ENCODE results near the gene SCYL3.
"Not testable (repeated sequence)": the region's sequence is repeated elsewhere in the genome, so short reads cannot be mapped to it uniquely, and the experiment has no call there.

Gene SCYL3, protein sequence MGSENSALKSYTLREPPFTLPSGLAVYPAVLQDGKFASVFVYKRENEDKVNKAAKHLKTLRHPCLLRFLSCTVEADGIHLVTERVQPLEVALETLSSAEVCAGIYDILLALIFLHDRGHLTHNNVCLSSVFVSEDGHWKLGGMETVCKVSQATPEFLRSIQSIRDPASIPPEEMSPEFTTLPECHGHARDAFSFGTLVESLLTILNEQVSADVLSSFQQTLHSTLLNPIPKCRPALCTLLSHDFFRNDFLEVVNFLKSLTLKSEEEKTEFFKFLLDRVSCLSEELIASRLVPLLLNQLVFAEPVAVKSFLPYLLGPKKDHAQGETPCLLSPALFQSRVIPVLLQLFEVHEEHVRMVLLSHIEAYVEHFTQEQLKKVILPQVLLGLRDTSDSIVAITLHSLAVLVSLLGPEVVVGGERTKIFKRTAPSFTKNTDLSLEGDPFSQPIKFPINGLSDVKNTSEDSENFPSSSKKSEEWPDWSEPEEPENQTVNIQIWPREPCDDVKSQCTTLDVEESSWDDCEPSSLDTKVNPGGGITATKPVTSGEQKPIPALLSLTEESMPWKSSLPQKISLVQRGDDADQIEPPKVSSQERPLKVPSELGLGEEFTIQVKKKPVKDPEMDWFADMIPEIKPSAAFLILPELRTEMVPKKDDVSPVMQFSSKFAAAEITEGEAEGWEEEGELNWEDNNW

DNA sequence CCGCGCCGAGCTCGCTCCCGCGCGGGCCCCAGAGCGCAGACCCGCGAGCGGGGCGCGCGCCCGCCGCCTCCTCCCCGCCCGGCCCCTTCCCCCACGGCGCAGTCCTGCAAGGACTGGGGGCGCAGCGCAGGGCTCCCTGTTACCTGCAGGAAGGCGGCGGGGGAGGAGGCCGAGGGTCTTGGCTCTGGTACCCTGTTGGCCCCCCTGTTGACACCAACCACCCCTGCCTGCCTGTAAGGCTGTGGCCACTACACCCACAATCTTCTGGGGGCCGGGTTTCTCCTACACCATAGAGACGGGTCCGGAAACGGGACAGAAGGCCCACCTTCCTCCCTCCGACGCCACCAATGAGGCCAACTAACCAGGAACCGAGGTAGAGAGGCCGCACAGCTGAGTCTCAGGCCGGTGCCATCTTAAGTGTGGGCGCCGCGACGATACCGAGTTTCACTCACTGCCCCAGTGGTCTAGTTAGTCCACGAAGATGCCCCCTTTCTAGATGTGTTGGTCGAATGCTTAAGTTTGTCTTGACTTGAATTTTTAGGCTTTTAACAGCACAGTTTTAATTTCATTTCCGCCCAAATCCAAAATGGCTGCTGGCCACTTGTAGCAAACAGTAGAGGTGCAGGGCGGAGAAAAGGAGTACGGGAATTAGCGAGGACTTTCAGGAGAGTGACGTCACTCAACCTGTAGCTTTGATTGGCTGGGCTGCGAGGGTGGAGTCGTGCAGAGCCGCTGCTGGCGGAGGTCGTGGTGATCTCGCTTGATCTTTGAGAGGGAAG, at the start of gene SCYL3:
Gene SCYL3 (minus strand): TSS at position 252 of the 779 bp plus-strand sequence. CDS start 5,056 bp downstream, outside the sequence.
- DNase-seq (ENCODE audit: low read depth in 2 of 2) = peak; percentile 73 to 87

DNA sequence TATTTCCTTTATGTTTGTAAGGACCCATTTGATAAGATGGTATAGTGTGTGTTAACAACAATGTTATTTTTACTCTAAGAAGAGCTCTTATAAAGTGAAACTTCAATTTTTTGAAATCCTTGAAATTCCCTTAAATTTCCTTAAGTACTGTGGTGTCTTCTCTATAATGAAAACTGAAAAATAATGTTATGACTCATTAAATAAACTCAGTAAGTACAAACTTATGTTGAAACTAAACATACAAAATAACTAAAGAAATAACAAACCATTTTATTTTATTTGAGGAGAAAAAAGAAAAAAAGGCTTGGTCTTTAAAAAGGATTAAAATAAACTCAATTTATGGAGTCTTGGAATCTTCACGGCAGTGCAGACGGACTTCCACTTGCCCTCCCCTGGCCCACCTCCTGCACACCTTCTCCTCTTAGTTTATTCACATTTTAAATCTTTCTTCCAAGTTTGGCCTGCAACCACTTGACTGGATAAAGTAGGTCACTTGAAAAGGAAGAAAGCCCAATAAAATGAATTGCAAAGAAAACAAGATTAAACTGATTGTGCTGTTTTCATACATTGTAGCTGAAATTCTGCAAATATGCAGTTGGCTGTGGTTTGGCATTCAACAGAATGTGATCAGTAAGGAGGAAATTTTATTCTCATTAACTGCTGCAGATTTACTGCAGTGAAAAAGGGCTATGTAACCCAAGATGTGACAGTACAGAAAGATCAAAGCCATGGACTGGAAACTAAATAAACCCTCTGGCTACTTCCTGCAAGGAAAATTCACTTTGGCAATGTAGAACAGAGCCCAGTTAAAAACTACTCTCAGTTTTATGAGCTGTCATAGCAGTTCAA, 48.5 kb upstream of the SCYL3 start:
- DNase-seq (ENCODE audit: low read depth in 2 of 2) = no peak

DNA sequence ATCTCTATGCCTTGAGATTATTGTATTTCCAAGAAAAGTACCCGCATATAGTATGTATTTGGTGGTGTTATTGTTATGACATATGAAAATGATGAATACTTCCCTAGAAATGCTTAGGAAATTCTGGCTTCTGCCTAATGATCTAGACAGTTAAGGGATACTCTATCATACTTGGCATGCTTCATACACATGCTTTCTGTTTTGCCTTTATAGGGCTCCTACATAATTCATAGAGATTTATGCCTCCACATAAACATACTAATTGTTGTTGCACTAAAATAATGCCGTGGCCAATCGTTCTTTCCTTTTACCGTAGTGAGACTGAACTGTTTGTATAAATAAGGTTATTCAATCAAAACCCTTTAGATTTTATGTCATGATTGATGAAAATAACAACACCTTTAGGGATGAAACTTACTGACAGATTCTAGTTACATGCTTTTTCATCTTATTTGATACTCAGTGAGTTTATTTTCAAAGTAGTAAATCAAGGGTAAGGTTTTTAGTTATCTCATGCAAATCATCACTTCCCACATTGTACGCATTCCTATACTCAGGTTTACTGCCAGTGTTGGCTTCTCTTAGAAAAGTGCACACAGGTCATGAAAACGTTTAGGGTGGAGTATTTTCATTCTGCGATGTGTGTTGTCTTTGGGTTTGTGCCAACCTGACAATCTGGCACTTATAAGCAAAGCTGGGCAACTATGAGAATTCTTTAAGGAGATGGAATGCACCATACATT, 40.5 kb upstream of the SCYL3 start:
- no peak for DNase-seq (ENCODE audit: low read depth in 2 of 2)

DNA sequence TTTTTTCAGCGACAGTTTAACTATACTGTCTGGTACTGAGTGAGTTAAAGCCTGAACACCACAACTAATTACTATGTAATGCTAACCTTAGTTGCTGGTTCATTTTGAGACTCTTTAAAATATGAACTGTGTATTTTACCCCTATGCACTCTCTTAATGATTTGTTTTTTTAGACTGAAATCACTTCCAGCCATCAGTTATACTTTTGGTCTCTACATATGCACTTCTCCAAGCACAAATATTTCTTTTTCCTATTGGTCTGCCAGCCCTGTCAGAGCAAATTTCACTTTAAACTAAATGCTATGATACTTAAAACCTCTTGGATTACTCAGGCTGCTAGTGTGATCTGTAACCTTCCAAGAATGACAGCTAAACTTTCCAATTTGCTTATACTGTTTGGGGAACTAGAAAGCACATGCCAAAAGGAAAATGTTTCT, 38.1 kb upstream of the SCYL3 start:
- DNase-seq (ENCODE audit: low read depth in 2 of 2) = no peak

DNA sequence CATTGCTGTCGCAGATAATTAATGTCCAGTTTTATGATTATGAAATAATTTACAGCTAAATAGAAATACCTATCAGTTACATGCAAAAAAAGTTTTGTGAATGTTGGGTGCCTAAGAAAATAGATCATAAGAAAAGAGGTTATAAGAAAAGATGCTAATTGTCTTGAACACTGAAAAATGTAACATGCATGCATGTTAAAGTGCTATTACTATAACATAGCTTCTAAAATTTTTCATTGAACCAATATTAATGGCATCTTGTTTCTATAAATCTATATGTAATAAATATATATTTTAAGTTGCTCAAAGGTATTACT, 35.5 kb upstream of the SCYL3 start:
- no peak for DNase-seq (ENCODE audit: low read depth in 2 of 2)

DNA sequence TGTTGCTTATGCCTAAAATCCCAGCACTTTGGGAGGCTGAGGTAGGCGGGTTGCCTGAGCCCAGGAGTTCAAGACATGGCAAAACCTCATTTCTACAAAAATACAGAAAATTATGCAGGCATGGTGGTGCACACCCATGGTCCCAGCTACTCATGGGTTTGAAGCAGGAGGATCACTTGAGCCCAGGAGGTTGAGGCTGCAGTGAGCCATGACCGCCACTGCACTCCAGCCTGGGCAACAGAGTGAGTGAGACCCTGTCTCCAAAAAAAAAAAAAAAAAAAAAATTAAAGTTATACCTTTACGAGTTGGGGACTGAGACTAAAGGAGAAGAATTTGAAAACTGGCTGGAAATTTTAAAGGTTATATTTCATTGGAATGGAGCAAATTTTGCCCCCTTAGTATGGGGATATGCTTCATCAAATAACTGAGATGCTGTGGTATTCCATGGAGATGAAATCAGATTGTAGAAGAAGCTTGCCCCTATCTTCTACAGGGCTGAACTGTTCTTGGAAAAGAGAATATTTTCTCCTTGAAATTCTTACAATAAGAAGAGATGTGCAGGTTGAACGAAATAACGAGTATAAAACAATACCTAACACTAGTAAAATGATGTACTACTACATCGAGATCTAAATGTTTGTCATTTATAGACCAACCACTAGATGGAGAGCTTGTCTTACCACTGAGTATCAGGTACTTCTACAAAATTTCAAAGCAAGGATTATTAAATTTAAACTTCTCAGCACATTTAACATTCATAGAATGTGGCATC, 34.9 kb upstream of the SCYL3 start:
- no peak for DNase-seq (ENCODE audit: low read depth in 2 of 2)

DNA sequence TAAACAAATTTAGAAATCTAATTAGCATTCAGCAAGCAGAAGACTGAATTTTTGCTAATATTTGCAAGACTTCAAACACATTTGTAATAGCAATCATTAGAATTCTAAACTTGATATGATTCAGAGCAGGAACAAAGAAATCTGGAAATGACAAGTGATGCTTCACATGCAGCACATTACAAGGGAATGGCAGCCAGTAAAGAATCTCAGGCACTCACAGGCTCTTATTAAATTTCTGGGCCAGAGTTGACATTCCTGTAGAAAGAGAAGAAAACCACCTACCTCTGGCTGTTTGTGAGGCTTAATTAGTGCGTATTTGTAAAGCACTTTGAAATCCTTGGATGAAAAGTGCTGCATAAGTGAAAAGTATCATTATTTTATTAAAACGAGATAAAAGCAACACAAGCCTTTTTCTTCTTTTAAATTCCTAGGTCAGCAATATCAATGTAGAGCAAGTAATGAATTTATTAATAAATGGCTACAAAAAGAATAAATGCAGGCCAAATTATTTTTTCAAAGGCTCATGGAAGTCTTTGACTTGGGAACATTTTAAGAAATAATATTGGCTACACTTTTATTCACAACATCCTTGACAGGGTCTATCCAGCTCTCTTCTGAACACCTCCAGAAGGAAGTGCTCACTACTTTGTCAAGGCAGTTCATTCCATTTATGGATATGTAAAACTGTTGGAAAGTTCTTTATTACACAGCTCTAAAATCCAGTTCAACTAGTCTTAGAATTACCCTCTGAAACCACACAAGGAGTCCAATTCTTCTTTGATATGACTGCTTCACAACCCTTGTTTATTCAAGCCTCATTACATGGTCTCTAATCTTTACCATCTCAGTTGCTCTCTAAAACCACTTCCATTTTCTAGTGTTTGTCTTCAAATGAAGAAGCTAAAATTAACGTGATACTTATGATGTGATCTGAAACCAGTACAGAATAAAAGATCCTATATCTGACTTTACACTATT, 32.1 kb upstream of the SCYL3 start:
- no peak for DNase-seq (ENCODE audit: low read depth in 2 of 2)

DNA sequence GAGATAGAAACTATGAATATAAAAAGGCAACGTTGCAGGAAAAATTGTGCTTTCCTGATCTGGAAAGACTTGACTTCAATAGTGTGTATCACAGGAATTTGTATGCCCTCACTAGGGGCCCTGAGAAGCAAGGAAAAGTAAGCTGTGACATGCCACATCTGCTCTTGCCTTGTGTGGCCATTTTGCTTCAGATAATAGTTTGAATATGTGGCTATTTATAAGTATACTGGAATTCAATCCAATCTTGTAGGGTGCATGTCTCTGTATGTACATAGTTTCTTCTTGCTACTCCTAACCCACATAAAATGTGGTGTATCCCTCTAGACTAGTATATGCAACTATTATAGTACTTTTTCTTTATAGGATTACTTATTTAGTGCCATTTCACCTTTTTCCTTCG, 31.1 kb upstream of the SCYL3 start:
- DNase-seq (ENCODE audit: low read depth in 2 of 2) = no peak

DNA sequence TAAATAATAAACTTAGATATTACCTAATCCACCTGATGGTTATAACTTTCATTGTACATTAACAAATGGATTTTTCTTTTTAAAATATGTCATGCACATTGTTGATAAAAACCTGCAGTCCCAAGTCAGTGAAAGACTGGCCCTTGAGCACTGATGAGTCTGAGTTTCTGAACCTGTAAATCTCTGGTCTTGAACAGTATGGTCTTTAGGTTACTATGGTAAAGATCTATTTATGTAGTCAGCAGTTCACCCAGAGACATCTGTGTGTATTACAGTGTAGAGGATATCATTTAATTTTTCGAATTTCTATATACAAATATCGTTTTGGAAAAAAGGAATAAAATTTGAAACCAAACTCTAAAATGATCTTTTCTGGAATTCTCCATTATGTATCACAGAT, 30.4 kb upstream of the SCYL3 start:
- no peak for DNase-seq (ENCODE audit: low read depth in 2 of 2)

DNA sequence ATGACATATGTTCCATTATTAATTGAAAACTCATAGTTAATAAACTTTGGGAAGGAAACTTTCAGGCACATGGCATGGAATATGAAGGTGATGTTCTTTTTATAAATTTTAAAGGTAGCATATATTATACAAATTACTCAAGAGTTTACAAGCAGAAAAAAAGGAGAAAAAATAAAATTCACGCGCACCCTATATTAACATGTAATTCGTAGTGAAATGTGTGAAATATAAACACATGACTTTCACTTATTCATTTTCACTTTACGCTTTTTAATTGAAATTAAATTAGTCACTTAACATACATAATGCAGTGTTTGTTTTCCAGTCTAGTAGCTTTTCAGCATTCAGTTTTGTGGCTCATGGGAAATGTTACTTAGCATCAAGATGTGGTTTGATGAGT, 27.4 kb upstream of the SCYL3 start:
- no peak for DNase-seq (ENCODE audit: low read depth in 2 of 2)

DNA sequence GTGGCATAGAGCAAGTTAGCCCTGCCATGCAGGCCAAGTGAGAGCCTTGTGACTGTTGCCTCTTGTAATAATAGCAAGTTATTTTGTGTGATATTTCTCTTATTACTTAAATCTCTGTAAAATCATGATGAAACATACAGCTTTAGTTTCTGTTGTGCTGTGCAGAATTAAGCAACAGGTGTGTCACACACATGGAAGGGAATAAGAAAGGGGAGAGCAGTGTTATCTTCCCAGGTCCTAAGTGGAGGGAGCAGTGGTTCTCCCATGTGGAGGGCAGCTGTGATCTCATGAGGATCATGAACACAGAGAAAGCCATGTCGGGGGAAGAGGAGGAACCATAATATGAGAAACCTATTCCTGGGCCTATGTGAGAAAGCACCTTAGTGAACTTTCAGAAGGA, 25.2 kb upstream of the SCYL3 start:
- no peak for DNase-seq (ENCODE audit: low read depth in 2 of 2)

DNA sequence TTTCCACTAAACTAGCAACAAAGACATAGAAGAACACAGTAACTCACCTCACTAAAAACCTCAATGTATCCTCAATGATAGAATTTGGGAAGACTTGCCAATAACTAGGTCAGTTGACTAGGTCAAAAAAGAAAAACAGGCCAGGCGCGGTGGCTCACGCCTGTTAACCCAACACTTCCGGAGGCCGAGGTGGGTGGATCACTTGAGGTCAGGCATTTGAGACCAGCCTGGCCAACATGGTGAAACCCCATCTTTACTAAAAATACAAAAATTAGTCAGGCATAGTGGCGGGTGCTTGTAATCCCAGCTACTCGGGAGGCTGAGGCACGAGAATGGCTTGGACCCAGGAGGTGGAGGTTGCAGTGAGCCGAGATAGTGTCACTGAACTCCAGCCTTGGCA, 24.5 kb upstream of the SCYL3 start:
- DNase-seq (ENCODE audit: low read depth in 2 of 2) = not testable (repeated sequence)

DNA sequence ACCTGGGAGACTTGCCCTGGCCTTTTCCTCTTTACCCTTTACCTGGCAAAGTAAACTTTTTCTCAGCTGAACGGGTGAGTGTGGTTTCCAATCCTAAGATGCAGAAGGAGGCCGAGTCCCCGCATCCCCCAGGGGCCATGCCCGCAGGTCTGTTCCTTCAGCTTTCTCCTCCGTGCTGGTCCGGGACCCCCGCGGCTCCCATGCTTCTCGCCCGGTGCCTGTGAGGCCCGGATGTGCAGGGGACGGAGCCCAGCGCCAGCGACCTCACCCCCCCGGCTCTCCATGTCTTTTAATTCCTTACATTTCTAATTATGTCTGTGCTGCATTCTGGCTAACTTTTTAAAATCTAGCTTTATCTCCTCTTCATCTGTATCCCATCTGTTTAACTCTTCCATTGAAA, 21.5 kb upstream of the SCYL3 start:
- DNase-seq (ENCODE audit: low read depth in 2 of 2) = no peak

DNA sequence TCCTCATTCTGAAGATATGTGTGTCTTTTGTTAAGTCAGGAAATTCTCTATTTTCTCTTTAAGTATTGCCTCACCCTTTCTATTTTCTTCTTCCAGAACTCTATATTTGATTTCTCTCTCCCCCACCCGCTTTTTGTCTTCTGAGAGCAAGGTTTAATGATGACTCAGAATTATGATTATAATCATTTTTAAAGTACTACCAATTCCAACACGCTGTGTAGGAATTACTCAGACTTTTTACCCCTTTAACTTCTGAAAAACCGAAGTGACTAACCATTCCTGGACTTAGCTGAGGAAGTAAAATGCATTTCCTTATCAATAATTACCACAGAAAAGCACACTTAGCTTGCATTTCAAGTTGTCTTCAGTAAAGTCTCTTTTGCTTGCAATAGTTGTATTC, 20.8 kb upstream of the SCYL3 start:
- DNase-seq (ENCODE audit: low read depth in 2 of 2) = no peak

DNA sequence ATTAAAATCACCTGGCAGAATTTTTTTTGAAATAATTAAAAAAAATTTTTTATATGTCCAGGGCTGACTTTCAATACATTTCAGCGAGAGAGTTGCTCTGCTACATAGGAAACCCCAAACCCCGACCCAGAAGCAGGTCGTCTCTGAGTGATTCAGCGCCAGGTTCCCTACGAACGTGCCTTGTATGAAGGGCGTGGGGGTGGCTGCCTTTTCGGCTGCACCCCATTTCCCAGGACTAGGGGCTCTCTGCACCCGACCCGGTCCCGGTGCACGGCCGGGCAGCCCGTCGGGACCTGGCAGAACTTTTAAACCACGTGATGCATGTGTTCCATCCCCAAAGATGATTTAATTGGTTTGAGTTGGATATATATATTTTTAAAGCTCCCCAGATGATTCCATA, 15.8 kb upstream of the SCYL3 start:
- DNase-seq (ENCODE audit: low read depth in 2 of 2) = no peak

DNA sequence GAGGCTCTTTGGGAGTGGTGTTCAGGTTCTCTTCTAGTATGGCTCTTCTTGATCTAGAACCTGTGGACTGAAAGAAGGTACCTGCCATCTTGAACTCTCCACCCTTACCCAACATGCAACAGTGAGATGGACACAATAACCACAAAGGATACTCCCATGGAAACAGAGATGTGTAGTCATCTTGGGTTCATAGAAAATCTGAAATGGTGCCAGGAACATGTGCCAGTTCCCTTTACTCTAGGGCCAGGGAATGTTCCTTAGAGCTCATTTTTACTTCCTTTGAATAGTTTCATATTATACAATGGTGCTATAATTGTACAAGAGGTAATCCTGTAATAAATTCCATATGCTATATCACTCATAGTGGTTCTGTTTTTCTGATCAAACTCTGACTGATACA, 13.2 kb upstream of the SCYL3 start:
- no peak for DNase-seq (ENCODE audit: low read depth in 2 of 2)

DNA sequence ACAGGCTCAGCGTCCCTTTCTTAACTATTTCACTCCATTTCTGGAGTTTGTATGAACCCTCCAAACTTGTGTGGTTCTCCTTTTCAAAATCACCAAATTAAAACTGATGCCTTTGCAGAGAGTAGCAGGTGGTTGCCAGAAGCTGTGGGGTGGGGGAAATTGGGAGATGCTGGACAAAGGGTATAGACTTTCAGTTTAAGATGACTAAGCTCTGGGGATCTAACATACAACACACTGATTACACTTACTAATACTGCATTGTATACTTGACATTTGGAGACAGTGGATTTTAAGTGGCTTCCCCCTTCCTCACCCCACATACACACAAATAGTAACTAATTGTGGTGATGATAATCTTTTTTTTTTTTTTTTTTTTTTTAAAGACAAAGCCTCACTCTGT, 11.1 kb upstream of the SCYL3 start:
- no peak for DNase-seq (ENCODE audit: low read depth in 2 of 2)

DNA sequence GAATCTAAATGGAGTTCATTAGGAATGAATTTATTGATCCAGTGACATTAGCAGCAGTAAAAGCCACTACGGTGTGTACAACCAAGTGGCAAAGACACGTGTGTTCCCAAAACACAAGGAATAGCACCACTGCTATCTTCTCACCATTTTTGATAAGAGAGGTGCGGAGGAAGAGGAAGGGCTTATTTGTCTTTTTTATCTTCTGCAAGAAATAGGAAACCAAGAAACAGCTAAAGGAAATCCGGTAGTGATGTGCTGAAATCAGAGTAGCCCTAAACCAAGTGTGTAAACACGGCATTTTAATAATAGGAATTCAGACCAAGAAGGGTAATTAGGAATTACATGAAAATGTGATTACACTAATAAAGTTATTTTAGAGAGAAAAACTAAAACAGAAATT, 9.1 kb upstream of the SCYL3 start:
- no peak for DNase-seq (ENCODE audit: low read depth in 2 of 2)

DNA sequence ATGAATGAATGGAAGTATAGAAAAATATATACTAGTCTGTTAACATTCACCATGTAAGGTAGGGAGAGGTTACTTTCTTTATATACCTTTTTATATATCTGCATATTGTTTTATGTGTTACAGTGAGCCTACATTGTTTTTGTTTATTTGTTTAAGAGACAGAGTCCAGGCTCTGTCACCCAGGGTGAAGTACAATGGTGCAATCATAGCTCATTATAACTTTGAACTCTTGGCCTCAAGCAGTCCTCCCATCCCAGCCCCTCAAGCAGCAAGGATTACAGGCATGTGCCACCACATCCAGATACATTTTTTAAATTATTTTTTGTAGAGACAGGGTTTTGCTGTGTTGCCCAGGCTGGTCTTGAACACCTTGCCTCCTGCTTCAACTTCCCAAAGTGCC, 7.4 kb upstream of the SCYL3 start:
- no peak for DNase-seq (ENCODE audit: low read depth in 2 of 2)
